ENCODE data around the gene HIRIP3.

Gene HIRIP3

GRCh38 chr16:30031477-30031918 is 36.1 kb upstream of the HIRIP3 start:
- TF ChIP-seq NFIC (IDR thresholded peaks at IDR 0.05), result no peak

- TF ChIP-seq USF1 (IDR thresholded peaks at IDR 0.05), result no peak
- TF ChIP-seq FOXM1 (IDR thresholded peaks at IDR 0.05; ENCODE audit: borderline replicate concordance, low read depth), result no peak
- TF ChIP-seq ZBTB7A (IDR thresholded peaks at IDR 0.05; ENCODE audit: low read depth), result no peak
- TF ChIP-seq MAX (IDR thresholded peaks at IDR 0.05), result no peak
- no peak for TF ChIP-seq CEBPB (IDR thresholded peaks at IDR 0.05)
- no peak for TF ChIP-seq REST (IDR thresholded peaks at IDR 0.05; ENCODE audit: low read depth)
- no peak for TF ChIP-seq RAD21 (IDR thresholded peaks at IDR 0.05; ENCODE audit: low read depth)
- no peak for TF ChIP-seq YY1 (IDR thresholded peaks at IDR 0.05; ENCODE audit: low read depth)
- no peak for TF ChIP-seq EP300 (IDR thresholded peaks at IDR 0.05; ENCODE audit: borderline replicate concordance)
- no peak for TF ChIP-seq TAF1 (IDR thresholded peaks at IDR 0.05; ENCODE audit: low read depth)
- no peak for TF ChIP-seq CREB1 (IDR thresholded peaks at IDR 0.05; ENCODE audit: low read depth)
- TF ChIP-seq NFIC (IDR thresholded peaks at IDR 0.05), result no peak
- TF ChIP-seq EGR1 (IDR thresholded peaks at IDR 0.05), result no peak
- TF ChIP-seq TEAD4 (IDR thresholded peaks at IDR 0.05), result no peak
- TF ChIP-seq TCF12 (IDR thresholded peaks at IDR 0.05; ENCODE audit: low read depth), result no peak
Measured at GRCh38 chr16:30030841-30031413, 35.5 kb upstream of the HIRIP3 start, which contains the start of gene TLCD3B. Gene TLCD3B (minus strand): TSS chr16:30031271. CDS start chr16:30030527, 744 bp downstream.

- no peak for TF ChIP-seq CEBPB (IDR thresholded peaks at IDR 0.05)
- no peak for TF ChIP-seq TCF12 (IDR thresholded peaks at IDR 0.05; ENCODE audit: low read depth)
- TF ChIP-seq MAX (IDR thresholded peaks at IDR 0.05), result no peak
Measured at GRCh38 chr16:30030011-30030685, 34.7 kb upstream of the HIRIP3 start.

- TF ChIP-seq EGR1 (IDR thresholded peaks at IDR 0.05), result no peak
- peak; percentile 23; the same call in 1 of the 2 replicates for TF ChIP-seq NFIC (IDR thresholded peaks at IDR 0.05)
- TF ChIP-seq CEBPB (IDR thresholded peaks at IDR 0.05), result no peak
- no peak for TF ChIP-seq TEAD4 (IDR thresholded peaks at IDR 0.05)
- TF ChIP-seq EP300 (IDR thresholded peaks at IDR 0.05; ENCODE audit: borderline replicate concordance), result no peak
- TF ChIP-seq REST (IDR thresholded peaks at IDR 0.05; ENCODE audit: low read depth), result peak; percentile 97
- 0 out of 2 replicates have a peak, but pooled peaks have one; percentile 16 for TF ChIP-seq TCF12 (IDR thresholded peaks at IDR 0.05; ENCODE audit: low read depth)
- no peak for TF ChIP-seq USF1 (IDR thresholded peaks at IDR 0.05)
- no peak for TF ChIP-seq MAX (IDR thresholded peaks at IDR 0.05)
- no peak for TF ChIP-seq FOXM1 (IDR thresholded peaks at IDR 0.05; ENCODE audit: borderline replicate concordance, low read depth)
- TF ChIP-seq TAF1 (IDR thresholded peaks at IDR 0.05; ENCODE audit: low read depth), result no peak
- TF ChIP-seq YY1 (IDR thresholded peaks at IDR 0.05; ENCODE audit: low read depth), result 0 out of 2 replicates have a peak, but pooled peaks have one; percentile 46
- no peak for TF ChIP-seq CREB1 (IDR thresholded peaks at IDR 0.05; ENCODE audit: low read depth)
- TF ChIP-seq ZBTB7A (IDR thresholded peaks at IDR 0.05; ENCODE audit: low read depth), result no peak
- no peak for TF ChIP-seq RAD21 (IDR thresholded peaks at IDR 0.05; ENCODE audit: low read depth)
Measured at GRCh38 chr16:30028438-30029076, 33.1 kb upstream of the HIRIP3 start.

- no peak for TF ChIP-seq CEBPB (IDR thresholded peaks at IDR 0.05)
- no peak for TF ChIP-seq NFIC (IDR thresholded peaks at IDR 0.05)
- no peak for TF ChIP-seq MAX (IDR thresholded peaks at IDR 0.05)
- no peak for TF ChIP-seq YY1 (IDR thresholded peaks at IDR 0.05; ENCODE audit: low read depth)
- no peak for TF ChIP-seq FOXM1 (IDR thresholded peaks at IDR 0.05; ENCODE audit: borderline replicate concordance, low read depth)
- no peak for TF ChIP-seq TCF12 (IDR thresholded peaks at IDR 0.05; ENCODE audit: low read depth)
- no peak for TF ChIP-seq ZBTB7A (IDR thresholded peaks at IDR 0.05; ENCODE audit: low read depth)
- no peak for TF ChIP-seq TAF1 (IDR thresholded peaks at IDR 0.05; ENCODE audit: low read depth)
- TF ChIP-seq REST (IDR thresholded peaks at IDR 0.05; ENCODE audit: low read depth), result no peak
- no peak for TF ChIP-seq CREB1 (IDR thresholded peaks at IDR 0.05; ENCODE audit: low read depth)
- no peak for TF ChIP-seq EP300 (IDR thresholded peaks at IDR 0.05; ENCODE audit: borderline replicate concordance)
- TF ChIP-seq USF1 (IDR thresholded peaks at IDR 0.05), result no peak
- TF ChIP-seq TEAD4 (IDR thresholded peaks at IDR 0.05), result no peak
- TF ChIP-seq RAD21 (IDR thresholded peaks at IDR 0.05; ENCODE audit: low read depth), result no peak
- no peak for TF ChIP-seq EGR1 (IDR thresholded peaks at IDR 0.05)
Measured at GRCh38 chr16:30027588-30028437, 32.4 kb upstream of the HIRIP3 start.
